ENCODE data around the gene PPFIA4.

The PPFIA4 gene

GRCh38 chr1:203126866-203127665 is 100.8 kb downstream of the PPFIA4 start:
- no peak for DNase-seq (ENCODE audit: low read depth in 3 of 3)

DNA sequence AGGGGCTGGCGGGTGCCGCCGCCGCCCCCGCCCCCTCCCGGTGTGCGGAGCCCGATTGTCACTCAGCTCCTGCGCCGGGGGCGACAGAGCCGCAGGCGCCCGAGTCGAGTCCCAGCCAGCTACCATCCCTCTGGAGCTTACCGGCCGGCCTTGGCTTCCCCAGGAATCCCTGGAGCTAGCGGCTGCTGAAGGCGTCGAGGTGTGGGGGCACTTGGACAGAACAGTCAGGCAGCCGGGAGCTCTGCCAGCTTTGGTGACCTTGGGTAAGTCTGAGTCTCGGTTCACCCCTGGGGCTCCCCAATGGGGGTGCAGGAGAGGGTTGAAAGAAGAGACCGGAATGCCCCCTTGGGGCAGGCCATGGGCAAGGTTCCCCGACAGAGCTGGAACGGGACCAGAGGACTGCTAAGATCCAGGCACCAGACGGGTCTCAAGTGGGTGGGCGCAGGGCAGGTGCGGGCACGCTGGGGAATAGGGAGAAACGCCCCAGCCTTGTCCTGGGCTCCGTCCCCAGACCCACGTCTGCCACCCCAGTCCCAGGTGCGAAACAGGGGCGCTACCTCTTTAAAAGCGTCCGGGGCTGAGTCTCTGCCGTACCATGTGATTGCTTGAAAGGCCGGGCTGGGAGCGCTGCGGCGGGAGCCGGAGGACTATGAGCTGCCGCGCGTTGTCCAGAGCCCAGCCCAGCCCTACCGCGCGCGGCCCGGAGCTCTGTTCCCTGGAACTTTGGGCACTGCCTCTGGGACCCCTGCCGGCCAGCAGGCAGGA is 101.6 kb downstream of the PPFIA4 start, which contains the start of gene ADORA1:
Gene ADORA1, plus strand, starts transcription at position 61 of the 765 bp plus-strand sequence. CDS start 1,116 bp downstream, outside the sequence.
- DNase-seq (ENCODE audit: low read depth in 3 of 3), result no peak

DNA sequence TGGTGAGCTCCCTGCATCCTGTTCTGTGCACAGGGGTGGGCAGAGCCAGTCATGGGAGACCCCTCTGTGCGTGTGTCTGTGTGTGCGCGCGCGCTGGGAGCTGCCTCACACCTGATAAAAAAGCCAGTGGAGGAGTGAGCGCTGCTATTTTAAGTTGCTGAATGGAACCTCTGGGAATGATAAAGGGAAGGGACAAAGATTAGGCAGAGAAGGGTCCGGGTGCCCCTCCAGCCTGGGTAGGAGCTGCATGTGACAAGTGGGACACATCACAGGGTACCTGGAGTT is 102.1 kb downstream of the PPFIA4 start:
- DNase-seq (ENCODE audit: low read depth in 3 of 3), result no peak

Measured in stimulated activated CD4-positive, alpha-beta T cell treated with anti-CD3 and anti-CD28 coated beads, TNF-alpha, amount 100 ng/mL, for 24 hours (primary cell).